ENCODE data around the gene MAG. TPM values are rescaled to one million over a fixed set of nuclear protein-coding genes. Genes with fewer than 3 reads are reported as not detected.
A peak's percentile ranks its signal among the peaks of the same experiment; 100 is the strongest.

Gene MAG
- total and polyA plus RNA-seq, 5 experiments from 2014 or later = 0.08 TPM; not detected in 4

GRCh38 chr19:35347171-35347929 is 55.4 kb downstream of the MAG start, which contains the start of gene FFAR1:
TSS of gene FFAR1 (plus strand) at chr19:35347902. CDS start at chr19:35351552, 3,650 bp downstream.
- peaks cover 17 to 51% (median 28%) of the 10 kb centered on the region in 4 donors for H3K4me1 Mint-ChIP-seq
- POLR2A ChIA-PET = interaction anchor here (1.2 to 1.4 kb wide), 3 partner anchors 11 to 51 kb away, joined by 3 to 4 read pairs (median 3); partner anchors contain the start of gene FFAR3
- H3K36me3 Mint-ChIP-seq = no peaks in the 10 kb centered on the region
- H3K9me3 Mint-ChIP-seq = no peaks in the 10 kb centered on the region
- ATAC-seq = peak; percentile 73 to 74
- H3K4me3 Mint-ChIP-seq = peak within 1 kb of the TSS; percentile 59 to 82 (median 75)
- peak within 1 kb of the TSS; percentile 36 to 98 (median 78) for H3K27ac Mint-ChIP-seq
- peaks cover 0 to 20% (median 5%) of the 10 kb centered on the region in 5 donors for H3K27me3 Mint-ChIP-seq
- DNase-seq = peak in 7 of 10 donors; percentile 34 to 54 (median 40)

- Mint-ChIP-seq H3K9me3 (no peaks in the 10 kb centered on the region), H3K36me3 (no peaks in the 10 kb centered on the region), H3K4me1 (peaks cover 20 to 53% (median 32%) of the 10 kb centered on the region in 4 donors), H3K27me3 (peaks cover 0 to 24% (median 5%) of the 10 kb centered on the region in 5 donors), H3K4me3 (peak overlapping the region in 8 of 10 donors; percentile 64 to 82 (median 75)), H3K27ac (peak overlapping the region in 7 of 10 donors; percentile 32 to 98 (median 73))
- ATAC-seq (no peak), DNase-seq (no peak)
- POLR2A ChIA-PET = interaction anchor here (1.2 to 1.4 kb wide), 2 partner anchors 10 to 52 kb away, joined by 3 to 4 read pairs; partner anchors contain the start of gene FFAR3
Measured at GRCh38 chr19:35347930-35348298, 56.0 kb downstream of the MAG start.

GRCh38 chr19:35348911-35349611 is 57.1 kb downstream of the MAG start:
- peak in 1 of 10 donors; percentile 16 for DNase-seq
- H3K9me3 Mint-ChIP-seq = no peaks in the 10 kb centered on the region
- peak overlapping the region in 2 of 10 donors; percentile 18 to 52 for H3K27ac Mint-ChIP-seq
- peaks cover 20 to 53% (median 33%) of the 10 kb centered on the region in 4 donors for H3K4me1 Mint-ChIP-seq
- H3K4me3 Mint-ChIP-seq = no peak overlapping the region
- POLR2A ChIA-PET = interaction anchor here (0.6 to 0.9 kb wide), 4 partner anchors 30 to 146 kb away, joined by 3 to 4 read pairs (median 3); partner anchors contain the start of gene USF2
- no peaks in the 10 kb centered on the region for H3K36me3 Mint-ChIP-seq
- H3K27me3 Mint-ChIP-seq = peaks cover 0 to 20% (median 5%) of the 10 kb centered on the region in 5 donors
- no peak for ATAC-seq

GRCh38 chr19:35349614-35350521 is 57.9 kb downstream of the MAG start:
- ATAC-seq (no peak), DNase-seq (peak in 1 of 10 donors; percentile 12)
- Mint-ChIP-seq H3K9me3 (no peaks in the 10 kb centered on the region), H3K4me3 (no peak overlapping the region), H3K4me1 (peaks cover 20 to 55% (median 33%) of the 10 kb centered on the region in 4 donors), H3K27me3 (peaks cover 0 to 18% (median 5%) of the 10 kb centered on the region in 5 donors), H3K27ac (peak overlapping the region in 1 of 10 donors; percentile 29), H3K36me3 (no peaks in the 10 kb centered on the region)
- POLR2A ChIA-PET = interaction anchor here (0.7 kb wide), 1 partner anchor 145 kb away, joined by 3 read pairs; no protein-coding TSS in a partner anchor

GRCh38 chr19:35350591-35350990 is 58.6 kb downstream of the MAG start:
- no peak overlapping the region for H3K27ac Mint-ChIP-seq
- POLR2A ChIA-PET = no interaction called here
- H3K4me3 Mint-ChIP-seq = no peak overlapping the region
- DNase-seq = no peak
- no peaks in the 10 kb centered on the region for H3K36me3 Mint-ChIP-seq
- peaks cover 0 to 17% (median 5%) of the 10 kb centered on the region in 5 donors for H3K27me3 Mint-ChIP-seq
- no peak for ATAC-seq
- no peaks in the 10 kb centered on the region for H3K9me3 Mint-ChIP-seq
- peaks cover 20 to 52% (median 32%) of the 10 kb centered on the region in 4 donors for H3K4me1 Mint-ChIP-seq

- H3K36me3 Mint-ChIP-seq = no peaks in the 10 kb centered on the region
Measured at GRCh38 chr19:35351411-35352176, 59.6 kb downstream of the MAG start.

GRCh38 chr19:35352177-35352447 is 60.2 kb downstream of the MAG start:
- H3K36me3 Mint-ChIP-seq = no peaks in the 10 kb centered on the region
- peaks cover 12 to 37% (median 17%) of the 10 kb centered on the region in 4 donors for H3K4me1 Mint-ChIP-seq
- H3K4me3 Mint-ChIP-seq = no peak overlapping the region
- ATAC-seq = no peak
- H3K9me3 Mint-ChIP-seq = no peaks in the 10 kb centered on the region
- H3K27ac Mint-ChIP-seq = no peak overlapping the region
- DNase-seq = no peak
- POLR2A ChIA-PET = interaction anchor here (1.2 to 2.3 kb wide), 3 partner anchors 111 to 135 kb away, joined by 3 to 12 read pairs (median 11); no protein-coding TSS in a partner anchor
- H3K27me3 Mint-ChIP-seq = peaks cover 0 to 15% (median 5%) of the 10 kb centered on the region in 5 donors

More at GRCh38 chr19:35351411-35352176, 59.6 kb downstream of the MAG start:
- peaks cover 17 to 42% (median 22%) of the 10 kb centered on the region in 4 donors for H3K4me1 Mint-ChIP-seq
- POLR2A ChIA-PET = interaction anchor here (0.6 to 2.3 kb wide), 3 partner anchors 12 to 135 kb away, joined by 3 to 11 read pairs (median 5); no protein-coding TSS in a partner anchor
- H3K4me3 Mint-ChIP-seq = no peak overlapping the region
- no peaks in the 10 kb centered on the region for H3K9me3 Mint-ChIP-seq
- peaks cover 0 to 17% (median 5%) of the 10 kb centered on the region in 5 donors for H3K27me3 Mint-ChIP-seq
- no peak overlapping the region for H3K27ac Mint-ChIP-seq
- no peak for DNase-seq
- no peak for ATAC-seq

GRCh38 chr19:35352448-35353304 is 60.7 kb downstream of the MAG start:
- POLR2A ChIA-PET = interaction anchor here (1.2 to 2.3 kb wide), 5 partner anchors 107 to 142 kb away, joined by 3 to 12 read pairs (median 7); no protein-coding TSS in a partner anchor
- peaks cover 8 to 32% (median 11%) of the 10 kb centered on the region in 4 donors for H3K4me1 Mint-ChIP-seq

GRCh38 chr19:35353635-35354034 is 61.7 kb downstream of the MAG start:
- no peaks in the 10 kb centered on the region for H3K9me3 Mint-ChIP-seq
- POLR2A ChIA-PET = interaction anchor here (1.3 to 2.3 kb wide), 4 partner anchors 106 to 142 kb away, joined by 4 to 12 read pairs (median 9); no protein-coding TSS in a partner anchor
- no peak overlapping the region for H3K4me3 Mint-ChIP-seq
- peaks cover 8 to 31% (median 13%) of the 10 kb centered on the region in 4 donors for H3K4me1 Mint-ChIP-seq
- H3K27me3 Mint-ChIP-seq = peaks cover 0 to 24% (median 5%) of the 10 kb centered on the region in 5 donors
- DNase-seq = no peak
- no peak overlapping the region for H3K27ac Mint-ChIP-seq
- no peaks in the 10 kb centered on the region for H3K36me3 Mint-ChIP-seq
- no peak for ATAC-seq

More at GRCh38 chr19:35352448-35353304, 60.7 kb downstream of the MAG start:
- peak overlapping the region in 3 of 10 donors; percentile 29 to 61 (median 52) for H3K27ac Mint-ChIP-seq
- H3K9me3 Mint-ChIP-seq = no peaks in the 10 kb centered on the region
- peaks cover 0 to 15% (median 5%) of the 10 kb centered on the region in 5 donors for H3K27me3 Mint-ChIP-seq
- DNase-seq (peak; percentile 46 to 79 (median 62)), ATAC-seq (peak; percentile 78 to 91)
- no peaks in the 10 kb centered on the region for H3K36me3 Mint-ChIP-seq
- no peak overlapping the region for H3K4me3 Mint-ChIP-seq

- no peak for DNase-seq
- Mint-ChIP-seq H3K27ac (no peak overlapping the region), H3K4me3 (no peak overlapping the region), H3K9me3 (no peaks in the 10 kb centered on the region), H3K36me3 (no peaks in the 10 kb centered on the region), H3K4me1 (peaks cover 8 to 22% (median 13%) of the 10 kb centered on the region in 4 donors), H3K27me3 (peaks cover 0 to 14% (median 5%) of the 10 kb centered on the region in 5 donors)
- POLR2A ChIA-PET = interaction anchor here (0.6 to 1.2 kb wide), 2 partner anchors 109 to 140 kb away, joined by 4 read pairs; no protein-coding TSS in a partner anchor
- ATAC-seq = no peak
Measured at GRCh38 chr19:35354898-35355297, 62.9 kb downstream of the MAG start.

Data from naive thymus-derived CD8-positive, alpha-beta T cell (primary cell).